Activated CD8-positive, alpha-beta memory T cell treated with anti-CD3 and anti-CD28 coated beads, Interleukin-2, amount 50 U/mL, for 48 hours (primary cell): Measurements from ENCODE around the gene REM1.
"Not testable (repeated sequence)": the region's sequence is repeated elsewhere in the genome, so short reads cannot be mapped to it uniquely, and the experiment has no call there.

Experiments used
- DNase-seq: peaks from one replicate; pipeline ENCODE4 v3.0.0-alpha.2; 2020

REM1 gene

GRCh38 chr20:31485450-31486339, 10.6 kb downstream of the REM1 start:
- DNase-seq = no peak

- no peak for DNase-seq
Measured at GRCh38 chr20:31488115-31488514, 13.0 kb downstream of the REM1 start.

GRCh38 chr20:31489152-31489551, 14.1 kb downstream of the REM1 start:
- no peak for DNase-seq

- DNase-seq = no peak
Measured at GRCh38 chr20:31490752-31491151, 15.7 kb downstream of the REM1 start.

GRCh38 chr20:31494131-31494530, 19.0 kb downstream of the REM1 start:
- DNase-seq = no peak

GRCh38 chr20:31496761-31497295, 21.7 kb downstream of the REM1 start:
- DNase-seq = no peak

GRCh38 chr20:31497838-31498540, 22.9 kb downstream of the REM1 start:
- DNase-seq = no peak

- no peak for DNase-seq
Measured at GRCh38 chr20:31500527-31500926, 25.4 kb downstream of the REM1 start.

- DNase-seq = peak; percentile 90
Measured at GRCh38 chr20:31502884-31503673, 28.0 kb downstream of the REM1 start.

GRCh38 chr20:31505903-31506302, 30.8 kb downstream of the REM1 start:
- no peak for DNase-seq

GRCh38 chr20:31508517-31509244, 33.6 kb downstream of the REM1 start:
- no peak for DNase-seq

GRCh38 chr20:31514154-31515071, 39.3 kb downstream of the REM1 start, which contains the start of gene HM13:
HM13 (plus strand) TSS chr20:31514442; CDS start chr20:31514552, 110 bp downstream.
- DNase-seq = peak; percentile 95

GRCh38 chr20:31515072-31515774, 40.1 kb downstream of the REM1 start:
- DNase-seq = no peak

- DNase-seq = no peak
Measured at GRCh38 chr20:31515775-31516107, 40.7 kb downstream of the REM1 start.

GRCh38 chr20:31516166-31516565, 41.1 kb downstream of the REM1 start:
- no peak for DNase-seq

GRCh38 chr20:31516651-31517050, 41.6 kb downstream of the REM1 start:
- no peak for DNase-seq

- DNase-seq = no peak
Measured at GRCh38 chr20:31517373-31517772, 42.3 kb downstream of the REM1 start.

- DNase-seq = not testable (repeated sequence)
Measured at GRCh38 chr20:31521267-31521666, 46.2 kb downstream of the REM1 start.

GRCh38 chr20:31522731-31523130, 47.6 kb downstream of the REM1 start:
- DNase-seq = no peak
